Measurements from ENCODE around the gene CTNNBL1.
"Not testable (repeated sequence)": the region's sequence is repeated elsewhere in the genome, so short reads cannot be mapped to it uniquely, and the experiment has no call there.

Gene CTNNBL1

GRCh38 chr20:37711994-37712964 lies 18.4 kb downstream of the CTNNBL1 start:
- peak; percentile 54 for DNase-seq (ENCODE audit: low spot score)

DNA sequence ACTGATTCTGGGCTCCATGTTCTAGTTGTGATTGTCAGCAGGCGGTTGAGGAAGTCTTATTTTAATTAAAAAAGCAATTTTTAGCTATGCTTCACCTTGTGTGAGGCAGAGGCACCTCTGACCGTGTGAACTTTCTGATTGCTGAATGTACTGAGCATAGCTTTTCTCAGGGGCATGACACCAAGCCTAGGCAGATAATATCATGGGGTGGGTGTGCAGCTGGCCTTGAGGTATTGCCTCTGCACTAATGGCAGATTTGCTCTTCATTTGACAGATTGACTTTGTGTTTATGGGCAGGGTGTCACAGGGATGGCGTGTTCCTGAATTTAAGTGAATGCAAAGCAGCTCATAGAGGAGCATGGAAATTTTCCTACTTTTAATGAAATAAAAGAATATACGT lies 19.6 kb downstream of the CTNNBL1 start:
- no peak for DNase-seq (ENCODE audit: low spot score)

- no peak for DNase-seq (ENCODE audit: low spot score)
Observed at GRCh38 chr20:37714978-37715672, 21.3 kb downstream of the CTNNBL1 start.

- no peak for DNase-seq (ENCODE audit: low spot score)
Observed at GRCh38 chr20:37721751-37722150, 27.9 kb downstream of the CTNNBL1 start.

DNA sequence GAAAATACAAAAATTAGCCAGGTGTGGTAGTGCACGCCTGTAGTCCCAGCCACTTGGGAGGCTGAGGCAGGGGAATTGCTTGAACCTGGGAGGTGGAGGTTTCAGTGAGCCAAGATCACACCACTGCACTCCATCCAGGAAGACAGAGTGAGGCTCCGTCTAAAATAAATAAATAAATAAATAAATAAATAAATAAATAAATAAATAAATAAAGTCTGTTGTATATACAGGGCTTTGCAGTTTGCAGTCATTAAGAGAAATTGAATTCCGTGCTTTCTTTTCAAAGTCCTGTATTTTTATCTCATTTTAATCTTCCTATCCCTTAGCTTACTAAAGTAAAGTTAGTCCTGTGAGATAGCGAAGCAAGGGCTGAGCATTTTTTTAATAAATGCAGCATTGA lies 28.5 kb downstream of the CTNNBL1 start:
- not testable (repeated sequence) for DNase-seq (ENCODE audit: low spot score)

GRCh38 chr20:37723668-37724067 lies 29.8 kb downstream of the CTNNBL1 start:
- DNase-seq (ENCODE audit: low spot score), result no peak

DNA sequence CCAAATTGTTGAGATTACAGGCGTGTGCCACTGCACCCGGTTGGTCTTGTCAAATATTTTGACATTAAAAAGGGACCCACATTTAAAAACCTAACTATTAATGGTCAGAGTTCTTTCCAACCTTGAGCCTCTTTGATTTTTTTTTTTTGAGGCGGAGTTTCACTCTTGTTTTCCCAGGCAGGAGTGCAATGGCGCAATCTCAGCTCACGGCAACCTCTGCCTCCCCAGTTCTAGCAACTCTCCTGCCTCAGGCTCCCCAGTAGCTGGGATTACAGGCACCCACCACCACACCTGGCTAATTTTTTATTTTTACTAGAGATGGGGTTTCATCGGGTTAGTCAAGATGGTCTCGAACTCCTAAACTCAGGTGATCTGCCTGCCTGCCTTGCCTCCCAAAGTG lies 31.3 kb downstream of the CTNNBL1 start:
- DNase-seq (ENCODE audit: low spot score), result no peak

DNA sequence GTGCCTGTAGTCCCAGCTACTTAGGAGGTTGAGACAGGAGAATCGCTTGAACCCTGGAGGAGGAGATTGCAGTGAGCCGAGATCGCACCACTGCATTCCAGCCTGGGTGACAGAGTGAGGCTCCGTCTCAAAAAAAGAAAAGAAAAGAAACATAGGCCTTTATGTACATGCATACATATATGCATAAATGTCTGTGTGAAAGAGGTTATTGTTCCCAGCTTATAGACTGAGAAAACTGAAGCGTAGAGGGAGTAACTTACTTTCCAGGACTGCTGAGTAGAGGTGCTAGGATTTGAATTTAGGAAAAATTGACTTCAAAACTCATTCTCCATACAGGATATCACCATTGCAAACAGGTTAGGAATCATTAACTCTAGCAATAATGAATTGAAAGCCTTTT lies 32.0 kb downstream of the CTNNBL1 start:
- DNase-seq (ENCODE audit: low spot score), result no peak

- DNase-seq (ENCODE audit: low spot score), result no peak
Observed at GRCh38 chr20:37726321-37726720, 32.5 kb downstream of the CTNNBL1 start.

- peak; percentile 63 for DNase-seq (ENCODE audit: low spot score)
Observed at GRCh38 chr20:37726971-37727956, 33.4 kb downstream of the CTNNBL1 start.

DNA sequence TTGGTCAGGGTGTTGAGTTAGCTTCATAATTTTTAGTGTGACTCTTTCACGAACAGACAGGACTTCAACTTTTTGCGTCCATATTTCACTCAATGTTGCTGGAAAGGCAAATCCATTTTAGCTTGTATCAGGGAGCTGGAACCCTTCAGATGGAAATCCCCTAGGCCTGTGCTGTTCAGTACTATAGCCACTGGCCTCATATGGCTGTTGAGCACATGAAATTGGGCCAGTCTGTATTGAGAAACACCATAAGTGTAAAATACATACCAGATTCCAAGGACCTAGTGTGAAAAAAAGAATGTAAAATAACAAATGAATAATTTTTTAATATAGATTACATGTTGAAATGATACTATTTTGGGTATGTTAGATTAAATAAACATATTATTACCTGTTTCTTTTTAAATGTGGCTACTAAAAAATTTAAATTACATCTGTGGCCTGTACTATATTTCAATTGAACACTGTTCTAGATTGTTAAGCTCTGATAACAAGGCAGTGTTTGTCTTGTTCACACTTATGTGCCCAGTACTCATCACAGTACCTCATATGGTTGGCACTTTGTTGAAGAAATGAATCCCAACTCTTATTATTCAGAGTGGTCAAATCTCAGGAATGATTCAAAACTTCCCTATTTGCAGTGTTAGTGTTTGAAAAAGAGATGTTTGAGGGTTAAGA lies 34.3 kb downstream of the CTNNBL1 start:
- peak; percentile 55 for DNase-seq (ENCODE audit: low spot score)

GRCh38 chr20:37728635-37728983 lies 34.8 kb downstream of the CTNNBL1 start:
- DNase-seq (ENCODE audit: low spot score), result no peak

- no peak for DNase-seq (ENCODE audit: low spot score)
Observed at GRCh38 chr20:37729452-37729851, 35.6 kb downstream of the CTNNBL1 start.

DNA sequence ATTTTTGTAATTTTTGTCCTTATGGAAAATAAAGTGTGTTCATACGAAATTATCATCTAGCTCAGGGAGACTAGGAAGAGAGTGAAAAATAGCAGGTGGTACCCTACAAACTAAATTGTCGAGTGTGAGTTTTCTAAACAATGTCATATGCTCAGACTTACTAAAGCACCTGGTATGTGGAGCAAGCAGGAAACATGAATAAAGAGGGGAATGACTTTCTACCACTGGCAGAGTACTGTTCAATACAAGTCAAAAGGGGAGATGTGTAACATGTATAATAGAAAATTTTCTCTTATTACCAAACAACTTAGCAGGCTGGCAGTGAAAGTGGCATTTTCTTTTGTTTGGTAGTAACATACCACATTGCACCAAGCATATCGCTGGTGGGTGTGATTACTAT lies 36.1 kb downstream of the CTNNBL1 start:
- no peak for DNase-seq (ENCODE audit: low spot score)

- DNase-seq (ENCODE audit: low spot score), result no peak
Observed at GRCh38 chr20:37733416-37733815, 39.6 kb downstream of the CTNNBL1 start.

- no peak for DNase-seq (ENCODE audit: low spot score)
Observed at GRCh38 chr20:37734228-37734985, 40.6 kb downstream of the CTNNBL1 start.

GRCh38 chr20:37735541-37735940 lies 41.7 kb downstream of the CTNNBL1 start:
- DNase-seq (ENCODE audit: low spot score), result no peak

DNA sequence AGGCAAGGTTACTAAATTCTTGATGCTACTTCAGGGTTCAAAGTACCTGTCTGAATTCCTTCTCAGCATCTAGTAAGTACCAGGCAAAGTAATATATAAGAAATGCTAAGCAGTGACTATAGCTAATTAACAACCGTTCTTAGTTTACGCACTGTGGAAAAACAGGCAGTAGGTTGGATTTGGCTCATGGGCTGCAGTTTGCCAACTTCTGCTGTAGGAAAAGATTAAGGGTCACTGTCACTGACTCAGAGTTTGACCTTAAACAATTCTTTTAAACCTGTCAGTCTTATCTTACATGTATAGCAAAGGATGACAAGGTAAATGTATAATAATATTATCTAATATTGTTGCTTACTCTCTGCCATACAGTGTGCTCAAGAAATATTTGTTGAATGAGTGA lies 42.3 kb downstream of the CTNNBL1 start:
- no peak for DNase-seq (ENCODE audit: low spot score)

DNA sequence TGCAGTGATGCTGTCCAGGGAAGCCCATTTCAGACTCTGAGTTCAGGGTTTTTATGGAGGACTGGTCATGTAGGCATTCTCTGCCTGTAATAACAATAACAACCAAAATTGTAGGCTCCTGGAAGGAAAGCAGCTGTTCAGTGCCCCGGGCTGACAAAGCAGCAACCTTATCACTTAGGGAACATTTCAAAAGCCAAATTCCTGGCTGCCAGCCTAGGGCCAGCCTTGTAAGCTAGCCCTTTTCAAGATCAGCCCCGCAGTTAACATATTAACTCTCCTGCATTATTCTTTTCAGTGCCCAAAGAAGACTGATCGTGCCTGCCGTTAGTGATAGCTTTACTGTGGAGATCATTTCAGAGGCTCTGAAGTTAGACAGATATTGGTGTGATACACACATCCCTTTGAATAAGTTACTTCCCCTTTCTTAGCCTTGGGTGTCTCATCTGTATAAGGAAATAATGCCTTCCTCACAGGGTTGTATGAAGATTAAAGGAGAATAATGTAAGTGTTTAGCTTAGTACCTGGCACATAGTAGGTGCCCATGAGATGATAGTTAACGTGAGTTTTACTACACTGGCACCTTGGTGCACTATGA lies 44.1 kb downstream of the CTNNBL1 start:
- DNase-seq (ENCODE audit: low spot score), result no peak

DNA sequence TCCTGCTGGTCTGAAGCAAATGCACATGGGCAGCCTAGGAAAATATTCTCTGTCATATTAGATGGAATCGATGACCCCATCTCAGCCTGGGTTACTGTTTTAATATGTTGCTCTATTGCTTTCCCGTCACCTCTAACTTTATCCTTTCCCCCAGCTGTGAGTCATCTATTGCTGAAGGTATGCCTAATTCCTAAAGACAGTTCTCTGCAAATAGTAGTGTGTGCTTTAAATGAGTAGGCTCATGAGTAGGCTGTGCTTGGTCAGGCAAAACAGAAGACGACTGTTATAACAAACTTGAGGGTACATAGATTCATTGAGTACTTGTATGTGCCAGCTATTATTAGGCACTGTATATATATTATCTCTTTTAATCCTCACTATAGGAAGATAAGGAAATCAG lies 47.2 kb downstream of the CTNNBL1 start:
- DNase-seq (ENCODE audit: low spot score), result no peak

Data from globus pallidus (tissue), 1 donor.